GM21528 (cell line): Measurements from ENCODE around the gene PDCD1.
"Not testable (repeated sequence)": the region's sequence is repeated elsewhere in the genome, so short reads cannot be mapped to it uniquely, and the experiment has no call there.

ENCODE experiments used
- ATAC-seq: cut with Tn5 transposase; IDR thresholded peaks from one replicate; pipeline ENCODE4 v1.9.1; 2021; ENCODE audit warnings: mild to moderate bottlenecking, moderate library complexity; ENCODE audit not compliant: unreplicated experiment, low FRiP score

PDCD1 gene

DNA sequence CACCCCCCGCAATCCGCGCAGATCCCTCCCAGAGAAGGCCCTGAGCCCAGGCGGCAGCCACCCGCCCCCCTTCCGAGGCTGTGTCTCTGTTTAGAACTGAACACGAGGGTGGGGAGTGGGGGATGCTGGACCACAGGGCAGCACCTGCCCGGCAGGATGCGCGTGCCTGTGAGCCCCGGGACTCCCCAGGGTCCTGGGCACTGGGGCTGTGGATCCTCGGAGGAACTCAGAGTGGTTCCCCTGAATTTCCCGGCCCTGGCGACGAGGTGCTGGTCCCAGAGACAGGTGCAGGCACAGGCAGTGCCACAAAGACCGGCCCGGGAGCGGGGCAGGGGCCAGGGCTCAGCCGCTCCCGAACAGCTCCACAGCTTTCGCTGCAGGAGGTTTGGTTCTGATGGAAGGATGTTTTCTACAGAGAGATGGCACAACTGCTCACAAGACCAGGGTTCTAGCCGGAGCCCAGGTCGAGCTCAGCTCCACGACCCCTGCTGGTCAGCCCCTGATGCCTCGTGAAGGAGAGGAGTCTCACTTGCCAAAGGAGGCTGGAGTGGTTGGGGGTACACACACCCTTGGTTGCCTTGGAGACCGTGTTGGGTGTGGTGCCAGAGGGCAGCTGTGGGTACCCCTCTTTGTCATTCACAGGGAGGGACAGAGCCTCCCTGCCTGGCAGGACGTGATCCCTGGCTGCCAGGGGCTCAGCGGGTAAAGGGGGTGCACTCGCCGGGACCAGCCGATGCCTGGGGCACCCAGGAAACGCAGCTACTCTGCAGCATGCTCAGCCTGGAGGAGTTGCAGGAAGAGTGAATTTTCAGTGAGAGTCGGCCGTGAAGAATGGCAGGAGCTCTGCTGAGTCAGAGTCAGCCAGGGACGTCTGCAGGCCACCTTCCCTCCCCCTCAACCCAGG is 54.1 kb downstream of the PDCD1 start:
- ATAC-seq: peak; percentile 34

DNA sequence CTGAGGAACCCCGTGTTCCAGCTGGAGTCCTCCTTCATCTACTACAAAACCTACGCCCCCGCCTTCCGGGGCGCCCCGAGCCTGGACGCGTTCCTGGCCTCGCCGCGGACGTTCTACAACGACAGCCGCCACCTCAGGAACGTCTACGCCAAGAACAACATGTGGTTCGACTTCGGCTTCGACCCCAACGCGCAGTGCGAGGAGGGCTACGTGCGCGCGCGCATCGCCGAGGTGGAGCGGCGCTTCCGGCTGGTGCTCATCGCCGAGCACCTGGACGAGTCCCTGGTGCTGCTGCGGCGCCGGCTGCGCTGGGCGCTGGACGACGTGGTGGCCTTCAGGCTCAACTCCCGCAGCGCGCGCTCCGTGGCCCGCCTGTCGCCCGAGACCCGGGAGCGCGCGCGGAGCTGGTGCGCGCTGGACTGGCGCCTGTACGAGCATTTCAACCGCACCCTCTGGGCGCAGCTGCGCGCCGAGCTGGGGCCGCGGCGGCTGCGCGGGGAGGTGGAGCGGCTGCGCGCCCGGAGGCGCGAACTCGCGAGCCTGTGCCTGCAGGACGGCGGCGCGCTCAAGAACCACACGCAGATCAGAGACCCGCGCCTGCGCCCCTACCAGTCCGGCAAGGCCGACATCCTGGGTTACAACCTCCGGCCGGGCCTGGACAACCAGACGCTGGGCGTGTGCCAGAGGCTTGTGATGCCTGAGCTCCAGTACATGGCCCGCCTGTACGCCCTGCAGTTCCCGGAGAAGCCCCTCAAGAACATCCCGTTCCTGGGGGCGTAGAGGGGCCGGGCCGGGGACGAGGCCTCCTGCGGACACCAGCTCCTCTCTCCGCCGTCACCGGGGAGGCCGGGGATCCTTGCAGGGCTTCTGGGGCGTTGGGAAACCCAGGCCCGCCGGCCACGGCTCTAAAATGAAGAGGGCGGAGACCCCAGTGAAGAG is 55.0 kb downstream of the PDCD1 start:
- ATAC-seq: peak; percentile 47

DNA sequence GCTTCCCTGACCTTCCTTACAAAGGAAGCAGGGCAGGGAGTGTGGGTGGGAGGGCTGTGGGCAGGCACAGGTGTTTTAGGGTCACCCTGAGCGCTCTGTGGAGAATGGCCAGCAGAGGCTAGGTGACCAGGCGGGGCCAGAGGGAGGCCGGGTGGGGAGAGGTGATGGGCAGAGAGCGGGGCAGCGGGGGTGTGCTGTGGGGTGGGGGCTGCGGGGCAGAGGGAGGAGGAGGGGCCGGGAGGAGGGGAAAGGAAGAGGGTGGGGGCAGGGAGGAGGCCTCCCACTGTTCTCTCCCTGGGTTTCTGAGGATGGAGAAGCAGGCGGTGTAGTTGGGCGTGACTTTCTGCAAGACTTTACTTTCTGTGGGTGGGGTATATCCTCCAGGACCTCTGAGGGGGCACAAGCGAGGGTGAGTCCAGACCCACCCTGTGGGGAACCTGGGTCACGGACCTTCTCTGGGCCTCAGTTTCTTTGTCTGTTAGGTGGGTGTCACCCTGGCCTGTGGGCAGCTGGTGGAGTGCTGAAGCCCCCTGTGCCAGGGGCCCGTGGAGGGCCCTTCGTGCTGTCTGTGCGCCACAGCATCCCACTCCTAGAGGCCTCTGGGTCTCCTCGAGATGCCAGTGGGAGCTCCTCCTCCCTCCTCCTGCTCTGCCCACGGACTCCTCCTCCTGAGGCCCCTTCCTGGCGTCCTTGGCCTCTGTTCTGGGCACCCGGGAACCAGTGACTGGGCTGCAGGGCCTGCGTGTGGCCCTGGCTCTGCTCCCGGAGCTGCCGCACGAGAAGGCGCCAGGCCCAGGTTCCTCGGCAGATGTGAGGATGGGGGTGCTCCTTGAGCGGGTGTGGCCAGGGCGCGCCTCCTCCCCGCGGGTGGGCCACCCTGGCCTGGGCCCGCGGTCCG is 56.0 kb downstream of the PDCD1 start:
- ATAC-seq: no peak

DNA sequence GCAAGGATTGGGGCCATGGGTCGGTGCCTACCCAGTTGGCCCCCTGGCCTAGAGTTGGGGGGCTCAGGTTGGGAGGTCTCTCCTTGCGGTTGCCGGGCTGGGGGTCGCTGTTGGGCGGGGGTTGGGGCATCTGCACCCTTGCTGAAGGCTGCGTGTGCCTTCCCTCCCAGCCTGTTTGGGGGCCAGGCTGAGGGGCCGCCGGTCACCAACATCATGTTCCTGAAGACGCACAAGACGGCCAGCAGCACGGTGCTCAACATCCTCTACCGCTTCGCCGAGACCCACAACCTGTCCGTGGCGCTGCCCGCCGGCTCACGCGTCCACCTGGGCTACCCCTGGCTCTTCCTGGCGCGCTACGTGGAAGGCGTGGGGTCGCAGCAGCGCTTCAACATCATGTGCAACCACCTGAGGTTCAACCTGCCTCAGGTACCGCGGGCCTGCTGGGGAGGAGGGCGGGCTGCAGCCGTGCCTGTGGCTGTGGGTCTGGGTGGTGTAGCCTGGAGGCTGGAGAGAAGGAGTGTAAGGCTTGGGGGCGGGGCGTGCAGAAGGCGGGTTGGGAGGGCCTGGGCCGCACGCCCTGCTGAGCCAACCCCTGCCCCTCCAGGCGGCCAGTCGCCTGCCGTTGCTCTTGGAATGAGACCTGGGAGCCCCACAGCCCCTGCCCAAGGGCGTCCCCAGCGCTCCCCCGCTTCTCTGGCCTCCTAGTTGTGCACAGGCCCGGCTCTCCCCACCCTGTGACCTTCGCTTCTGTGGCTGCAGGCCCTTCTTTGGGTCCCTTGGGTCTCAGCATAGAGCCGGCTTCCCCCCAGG is 56.9 kb downstream of the PDCD1 start:
- no peak for ATAC-seq

DNA sequence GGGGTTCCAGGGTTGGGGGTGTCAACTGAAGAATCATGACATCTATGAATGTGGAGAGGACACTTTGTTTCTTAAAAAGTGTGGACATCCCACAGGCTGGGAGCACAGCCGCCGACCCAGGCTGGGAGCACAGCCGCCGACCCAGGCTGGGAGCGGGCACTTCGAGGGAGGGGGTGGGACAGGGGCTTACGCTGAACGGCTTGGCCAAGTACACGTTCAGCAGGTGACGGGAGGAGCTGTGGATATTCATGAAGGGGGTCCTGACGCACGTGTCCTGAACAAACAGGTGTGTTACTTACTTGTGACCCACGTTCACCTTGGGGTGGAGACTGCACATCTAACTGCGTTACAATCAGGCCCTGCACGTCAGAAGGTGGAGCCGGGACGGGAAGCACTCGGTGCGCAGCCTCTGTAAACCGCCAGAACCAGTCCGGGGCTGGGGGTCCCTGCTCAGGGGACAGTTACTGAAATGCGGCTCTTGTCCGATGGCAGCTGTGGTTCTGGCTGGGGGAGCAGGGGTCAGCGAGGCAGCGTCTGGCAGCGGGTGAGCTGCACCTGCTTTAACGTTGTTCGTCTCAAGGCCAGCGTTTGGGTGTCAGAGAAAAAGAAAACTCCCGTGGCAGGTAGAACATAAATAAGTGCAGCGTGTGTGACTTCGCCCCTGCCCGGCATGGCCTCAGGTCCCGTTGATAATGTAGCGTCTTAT is 58.3 kb downstream of the PDCD1 start:
- ATAC-seq: not testable (repeated sequence)
